ENCODE results near the gene KRT38.

Gene KRT38

DNA sequence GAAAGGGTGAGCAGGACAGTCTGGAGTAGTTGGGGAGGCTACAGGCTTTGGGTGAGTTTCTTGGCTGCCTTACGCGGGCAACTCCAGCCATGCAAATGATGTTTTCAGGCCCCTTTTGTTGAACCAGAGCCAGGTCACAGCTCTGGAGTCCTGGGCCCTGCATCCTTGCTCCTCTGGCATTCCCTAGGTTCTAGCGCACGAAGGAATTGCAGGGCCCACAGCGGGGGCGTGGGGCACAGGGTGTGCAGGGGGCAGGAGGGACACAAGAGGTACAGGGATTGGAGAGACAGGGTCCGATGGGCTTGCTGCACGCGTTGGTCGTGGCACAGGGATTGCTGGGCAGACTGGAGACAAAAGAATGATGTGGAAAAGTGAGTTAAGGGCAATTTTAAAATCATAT lies 47.0 kb downstream of the KRT38 start:
- DNase-seq, result no peak

- no peak for DNase-seq
Observed at GRCh38 chr17:41393294-41393693, 47.5 kb downstream of the KRT38 start.

GRCh38 chr17:41392278-41392677 lies 48.5 kb downstream of the KRT38 start:
- DNase-seq, result no peak

DNA sequence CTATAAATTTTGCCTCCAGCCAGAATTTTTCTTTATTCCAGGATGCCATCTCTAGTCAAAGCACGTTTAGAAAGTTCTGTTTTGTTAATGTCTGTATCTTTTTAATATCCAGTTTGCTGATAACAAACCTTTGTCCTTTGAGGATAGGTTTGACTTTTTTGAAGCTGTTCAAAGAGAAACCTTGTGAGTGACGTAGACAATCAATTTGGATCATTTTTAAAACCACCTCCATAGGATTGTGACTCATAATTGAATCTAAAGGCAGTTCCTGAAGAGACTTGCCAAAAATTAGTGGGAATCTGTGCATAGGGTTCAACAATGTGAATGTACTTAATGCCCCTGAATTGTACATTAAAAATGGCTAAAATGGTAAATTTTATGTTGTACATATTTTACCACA lies 49.2 kb downstream of the KRT38 start:
- no peak for DNase-seq

GRCh38 chr17:41390411-41390938 lies 50.3 kb downstream of the KRT38 start:
- DNase-seq, result no peak

GRCh38 chr17:41387670-41388069 lies 53.1 kb downstream of the KRT38 start:
- DNase-seq, result no peak

GRCh38 chr17:41386227-41386626 lies 54.6 kb downstream of the KRT38 start:
- DNase-seq, result no peak
